A549 (cell line): ENCODE measurements around the gene SPATS2.

Source experiments
- CTCF ChIP-seq: fragments of >200 bp; sonication (Bioruptor Twin); formaldehyde crosslinking; IDR thresholded peaks from 3 replicates; pipeline ENCODE4 v1.5.1; 2016
- EP300 ChIP-seq, 2 experiments: fragments of >200 bp; sonication (Bioruptor Twin); formaldehyde crosslinking; IDR thresholded peaks; 2 replicates in 1 of 2; 3 replicates in 1 of 2; pipeline ENCODE4 v1.6.1; 2016 to 2017
- JUN ChIP-seq, 2 experiments: fragments of >200 bp; sonication (Bioruptor Twin); formaldehyde crosslinking; IDR thresholded peaks; 2 replicates in 1 of 2; 3 replicates in 1 of 2; pipeline ENCODE4 v1.6.1; 2016 to 2017
- ZC3H11A ChIP-seq: fragments of 450-650 bp; IDR thresholded peaks from 2 replicates; pipeline ENCODE4 v1.6.1; 2014; ENCODE audit warnings: antibody characterized with exemption, mild to moderate bottlenecking

- no peak for TF ChIP-seq CTCF
- TF ChIP-seq EP300 (IDR thresholded peaks at IDR 0.05) = no peak
- TF ChIP-seq ZC3H11A = no peak
- no peak for TF ChIP-seq JUN (IDR thresholded peaks at IDR 0.05)
Observed at GRCh38 chr12:49455501-49455900, 88.2 kb downstream of the SPATS2 start.
